RWPE2 (cell line): ENCODE results near the gene ACAD8.

Experiments used
- ATAC-seq: fragments of 200-7000 bp; cut with Tn5 transposase; 3 replicates; pipeline ENCODE4 v1.9.1; 2021; ENCODE audit warnings: low read depth
- DNase-seq: peaks from one replicate; pipeline ENCODE4 v3.0.0-alpha.2; 2020; ENCODE audit warnings: low spot score
- H3K27ac ChIP-seq: fragments of 450-650 bp; 2 replicates; pipeline ENCODE4 v1.5.1; 2017; ENCODE audit warnings: mild to moderate bottlenecking; ENCODE audit not compliant: poor library complexity, severe bottlenecking
- H3K27me3 ChIP-seq: fragments of 250-450 bp; sonication (Bioruptor Pico); 2 replicates; pipeline ENCODE4 v1.5.1; 2021; ENCODE audit warnings: mild to moderate bottlenecking, moderate library complexity; ENCODE audit not compliant: insufficient read depth, poor library complexity, severe bottlenecking
- H3K36me3 ChIP-seq: fragments of 250-450 bp; sonication (Bioruptor Pico); 2 replicates; pipeline ENCODE4 v1.5.1; 2020; ENCODE audit warnings: low read depth, mild to moderate bottlenecking, moderate library complexity
- H3K4me1 ChIP-seq: fragments of 250-450 bp; sonication (Bioruptor Pico); 2 replicates; pipeline ENCODE4 v1.5.1; 2021; ENCODE audit warnings: mild to moderate bottlenecking, moderate library complexity; ENCODE audit not compliant: insufficient read depth, poor library complexity, severe bottlenecking
- H3K4me3 ChIP-seq: fragments of 250-450 bp; sonication (Bioruptor Pico); 2 replicates; pipeline ENCODE4 v1.5.1; 2021; ENCODE audit warnings: mild to moderate bottlenecking, moderate library complexity; ENCODE audit not compliant: severe bottlenecking
- H3K9me3 ChIP-seq: fragments of 250-450 bp; sonication (Bioruptor Pico); 2 replicates; pipeline ENCODE4 v1.5.1; 2021; ENCODE audit warnings: mild to moderate bottlenecking, moderate library complexity; ENCODE audit not compliant: severe bottlenecking
- TF ChIP-seq, protein P1 (sequence below): fragments of 450-650 bp; IDR thresholded peaks from one replicate; pipeline ENCODE4 v1.5.1; 2017; ENCODE audit warnings: mild to moderate bottlenecking, moderate library complexity; ENCODE audit not compliant: poor library complexity, severe bottlenecking

Gene ACAD8

DNA sequence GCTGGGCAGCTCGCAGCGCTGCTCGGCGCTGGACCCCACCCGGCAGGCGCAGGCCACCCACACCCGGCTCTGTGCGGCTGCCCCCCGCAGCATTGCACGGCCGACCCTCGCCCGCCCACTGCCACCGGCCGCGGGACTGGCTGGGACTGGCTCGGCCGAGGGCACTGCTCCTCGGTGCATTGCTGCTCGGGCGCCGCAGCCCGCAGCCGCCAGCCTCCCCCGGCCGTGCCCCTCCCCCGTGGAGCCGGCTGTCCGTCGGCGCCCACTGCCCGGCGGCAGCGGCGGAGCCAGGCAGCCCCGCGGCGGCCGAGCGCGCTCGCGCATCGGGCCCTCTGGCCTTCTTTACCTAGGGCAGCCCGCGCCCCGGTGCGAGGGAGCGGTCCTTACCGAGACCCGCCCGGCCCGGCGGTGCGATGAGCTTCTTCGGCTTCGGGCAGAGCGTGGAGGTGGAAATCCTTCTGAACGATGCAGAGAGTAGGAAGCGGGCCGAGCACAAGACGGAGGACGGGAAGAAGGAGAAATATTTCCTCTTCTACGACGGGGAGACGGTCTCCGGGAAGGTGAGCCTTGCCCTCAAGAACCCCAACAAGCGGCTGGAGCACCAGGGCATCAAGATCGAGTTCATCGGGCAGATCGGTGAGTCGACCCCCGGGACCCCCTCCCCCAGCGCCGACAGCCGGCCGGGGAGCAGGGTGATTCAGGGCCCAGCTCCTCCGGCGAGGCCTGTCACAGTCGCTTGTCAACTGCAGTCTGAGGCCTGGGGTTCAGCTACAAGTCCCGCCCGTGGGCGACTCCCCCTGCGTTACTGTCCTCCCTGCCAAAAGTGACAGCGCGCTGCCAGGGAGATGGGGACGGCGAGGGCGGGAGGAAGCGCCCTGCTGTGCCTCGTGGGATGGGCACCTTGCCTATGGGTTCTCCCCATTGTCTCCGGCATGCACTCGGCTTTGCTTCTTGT lies 28.4 kb upstream of the ACAD8 start:
- Histone ChIP-seq H3K27ac (peak overlapping the region; percentile 45), H3K4me3 (peak overlapping the region; percentile 82), H3K36me3 (peaks cover 28% of the 10 kb centered on the region), H3K9me3 (no peaks in the 10 kb centered on the region), H3K4me1 (peaks cover 11% of the 10 kb centered on the region), H3K27me3 (no peaks in the 10 kb centered on the region)
- ATAC-seq (peak; percentile 18), DNase-seq (no peak)
- TF ChIP-seq, protein P1, sequence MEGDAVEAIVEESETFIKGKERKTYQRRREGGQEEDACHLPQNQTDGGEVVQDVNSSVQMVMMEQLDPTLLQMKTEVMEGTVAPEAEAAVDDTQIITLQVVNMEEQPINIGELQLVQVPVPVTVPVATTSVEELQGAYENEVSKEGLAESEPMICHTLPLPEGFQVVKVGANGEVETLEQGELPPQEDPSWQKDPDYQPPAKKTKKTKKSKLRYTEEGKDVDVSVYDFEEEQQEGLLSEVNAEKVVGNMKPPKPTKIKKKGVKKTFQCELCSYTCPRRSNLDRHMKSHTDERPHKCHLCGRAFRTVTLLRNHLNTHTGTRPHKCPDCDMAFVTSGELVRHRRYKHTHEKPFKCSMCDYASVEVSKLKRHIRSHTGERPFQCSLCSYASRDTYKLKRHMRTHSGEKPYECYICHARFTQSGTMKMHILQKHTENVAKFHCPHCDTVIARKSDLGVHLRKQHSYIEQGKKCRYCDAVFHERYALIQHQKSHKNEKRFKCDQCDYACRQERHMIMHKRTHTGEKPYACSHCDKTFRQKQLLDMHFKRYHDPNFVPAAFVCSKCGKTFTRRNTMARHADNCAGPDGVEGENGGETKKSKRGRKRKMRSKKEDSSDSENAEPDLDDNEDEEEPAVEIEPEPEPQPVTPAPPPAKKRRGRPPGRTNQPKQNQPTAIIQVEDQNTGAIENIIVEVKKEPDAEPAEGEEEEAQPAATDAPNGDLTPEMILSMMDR: no peak

DNA sequence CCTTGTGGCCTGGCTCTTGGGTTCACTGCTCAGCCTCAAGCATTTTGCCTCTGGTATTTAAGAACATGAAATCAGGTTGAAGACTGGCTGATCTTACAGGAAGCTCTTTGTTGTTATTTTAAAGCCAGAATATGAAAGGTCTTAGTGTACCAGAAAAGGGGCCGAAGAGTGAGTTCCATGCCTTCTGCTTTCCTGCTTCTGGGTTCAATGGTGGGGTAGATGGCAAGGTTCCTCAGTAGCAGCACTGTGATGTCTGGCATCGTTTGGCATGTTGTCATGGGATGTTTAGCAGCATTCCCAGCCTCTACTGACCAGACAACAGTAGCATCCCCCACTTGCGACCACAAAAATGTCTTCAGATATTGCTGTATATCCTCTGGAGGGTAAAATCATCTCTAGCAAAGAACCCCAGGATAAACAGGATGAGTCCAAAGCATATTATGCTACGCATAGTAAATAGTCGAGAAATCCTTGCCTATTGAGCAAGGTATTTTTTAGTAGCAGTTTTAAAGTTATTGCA lies 26.5 kb upstream of the ACAD8 start:
- Histone ChIP-seq H3K36me3 (peaks cover 12% of the 10 kb centered on the region), H3K27me3 (no peaks in the 10 kb centered on the region), H3K4me3 (no peak overlapping the region), H3K4me1 (peaks cover 11% of the 10 kb centered on the region), H3K9me3 (no peaks in the 10 kb centered on the region), H3K27ac (no peak overlapping the region)
- TF ChIP-seq, protein P1: no peak
- no peak for DNase-seq
- ATAC-seq: no peak

DNA sequence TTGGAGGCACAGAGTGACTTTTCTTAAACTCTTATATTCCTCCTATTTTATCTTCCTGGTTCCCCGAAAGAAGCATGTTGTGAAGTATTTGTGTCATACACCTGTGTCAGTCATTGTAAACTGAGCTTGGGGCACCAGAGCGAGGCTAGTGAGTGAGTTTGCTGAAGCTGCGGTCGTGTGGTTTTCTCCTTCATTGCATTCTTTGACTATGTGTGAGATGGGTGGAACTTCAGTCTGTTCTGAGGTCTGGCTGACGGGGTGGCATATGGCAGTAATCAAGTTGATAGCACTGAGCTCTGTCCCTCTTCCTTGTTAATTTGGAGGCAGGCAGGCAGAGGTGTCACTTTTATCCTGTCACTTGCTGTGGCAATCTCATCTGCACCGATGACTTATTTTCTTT lies 24.7 kb upstream of the ACAD8 start:
- DNase-seq (no peak), ATAC-seq (no peak)
- Histone ChIP-seq H3K27me3 (no peaks in the 10 kb centered on the region), H3K27ac (no peak overlapping the region), H3K36me3 (no peaks in the 10 kb centered on the region; the same call in 1 of the 2 replicates), H3K9me3 (no peaks in the 10 kb centered on the region), H3K4me1 (no peaks in the 10 kb centered on the region), H3K4me3 (no peak overlapping the region)
- TF ChIP-seq, protein P1: no peak

DNA sequence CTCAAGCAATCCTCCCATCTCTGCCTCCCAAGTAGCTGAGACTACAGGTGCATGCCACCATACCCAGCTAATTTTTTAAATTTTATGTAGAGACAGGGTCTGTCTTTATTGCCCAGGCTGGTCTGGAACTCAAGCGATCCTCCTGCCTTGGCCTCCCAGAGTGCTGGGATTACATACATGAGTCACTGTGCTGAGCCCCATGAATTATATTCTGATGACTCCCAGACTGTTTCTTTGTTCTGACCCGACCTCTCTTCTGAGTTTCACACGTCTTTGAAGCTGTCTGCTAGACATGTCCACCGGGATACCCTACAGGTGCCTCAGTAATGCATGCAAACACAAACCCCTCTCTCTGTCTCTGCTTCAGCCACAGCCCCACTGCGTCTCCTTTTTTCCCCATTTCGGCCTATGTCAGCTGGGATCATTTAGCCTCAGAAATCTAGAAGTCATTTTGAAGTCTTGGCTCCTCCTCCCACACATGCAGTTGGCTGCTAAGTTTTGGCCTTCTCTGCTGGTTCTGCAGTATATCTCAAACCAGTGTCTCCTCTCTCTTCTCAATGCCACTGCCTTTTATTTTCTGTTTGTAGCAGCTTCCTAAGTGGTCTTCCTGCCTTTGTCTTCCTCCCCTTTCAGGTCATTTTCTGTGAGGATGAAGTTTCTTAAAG lies 24.1 kb upstream of the ACAD8 start:
- no peaks in the 10 kb centered on the region for H3K9me3 ChIP-seq
- TF ChIP-seq, protein P1: no peak
- DNase-seq (no peak), ATAC-seq (no peak)
- no peak overlapping the region for H3K4me3 ChIP-seq
- no peaks in the 10 kb centered on the region; the same call in 1 of the 2 replicates for H3K36me3 ChIP-seq
- H3K27me3 ChIP-seq: no peaks in the 10 kb centered on the region
- no peaks in the 10 kb centered on the region for H3K4me1 ChIP-seq
- no peak overlapping the region for H3K27ac ChIP-seq
